HT-29 (cell line): ENCODE measurements around the gene ZMAT5. TPM values are rescaled to one million over a fixed set of nuclear protein-coding genes. Genes with fewer than 3 reads are reported as not detected.

ENCODE experiments used
- DNase-seq: peaks from one replicate; pipeline ENCODE4 v3.0.0-alpha.2; 2015; ENCODE audit warnings: low spot score
- small RNA-seq: library from RNA; depleted of rRNA; stranded (forward); fragments of <200 nt; gene quantifications from one replicate; pipeline ENCODE3, GENCODE V24; 2014
- total RNA-seq: library from RNA; depleted of rRNA; stranded (reverse); fragments of >200 nt; shearing (Covaris generic); gene quantifications from 2 replicates; pipeline ENCODE4 v1.2.3, GENCODE V29; 2014; rRNA removed

Gene ZMAT5
- total RNA-seq, 1 experiment from 2014 or later, result 30.0 TPM

DNA sequence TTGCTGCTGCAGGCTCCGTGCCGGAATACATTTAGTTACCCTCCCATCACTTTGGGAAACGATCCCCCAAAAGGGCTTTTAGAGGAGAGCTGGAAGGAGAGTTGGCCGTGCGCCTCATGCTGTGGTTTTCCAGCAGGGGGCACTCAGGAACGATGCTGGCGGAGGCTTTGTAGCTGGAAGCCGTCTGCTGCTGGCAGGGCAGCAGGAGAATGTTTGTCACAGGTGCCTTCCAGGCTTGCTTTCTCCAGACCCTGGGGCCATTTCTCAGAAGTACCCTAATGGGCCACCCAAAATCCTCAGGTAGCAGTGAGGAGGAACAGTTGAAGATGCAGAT lies 77.0 kb downstream of the ZMAT5 start:
- peak; percentile 61 for DNase-seq

DNA sequence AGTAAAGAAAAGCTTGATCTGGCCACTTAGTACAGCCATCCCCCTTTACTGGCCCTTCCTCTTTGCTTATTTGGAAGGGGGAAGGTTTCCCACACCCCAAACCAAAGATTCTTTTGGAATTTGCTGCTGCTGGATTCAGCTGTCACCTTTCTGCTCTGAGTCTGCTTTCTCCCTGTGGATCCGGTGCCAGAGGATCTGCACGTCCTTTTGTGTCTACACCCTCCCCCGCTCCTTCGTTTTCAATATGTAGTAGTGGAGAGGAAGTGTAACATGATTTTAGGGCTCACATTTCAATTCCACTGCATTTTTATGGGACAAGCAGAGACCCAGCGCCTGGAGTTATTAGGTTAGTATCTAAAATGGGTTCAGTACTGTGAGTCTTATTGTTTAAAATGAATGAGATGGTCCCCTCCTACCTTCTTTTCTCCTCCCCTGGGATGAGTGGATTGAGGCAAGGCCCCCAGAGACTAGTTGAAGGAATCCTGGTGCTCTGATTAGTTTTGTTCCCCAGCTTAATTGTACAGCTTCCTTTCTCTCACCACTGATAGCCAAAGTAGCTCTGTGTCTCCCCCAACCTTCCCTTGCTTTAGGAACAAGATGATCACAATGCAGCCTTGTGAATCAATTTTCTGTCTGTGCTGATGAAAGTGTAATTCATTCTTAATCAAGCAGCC lies 77.5 kb downstream of the ZMAT5 start:
- DNase-seq, result no peak

DNA sequence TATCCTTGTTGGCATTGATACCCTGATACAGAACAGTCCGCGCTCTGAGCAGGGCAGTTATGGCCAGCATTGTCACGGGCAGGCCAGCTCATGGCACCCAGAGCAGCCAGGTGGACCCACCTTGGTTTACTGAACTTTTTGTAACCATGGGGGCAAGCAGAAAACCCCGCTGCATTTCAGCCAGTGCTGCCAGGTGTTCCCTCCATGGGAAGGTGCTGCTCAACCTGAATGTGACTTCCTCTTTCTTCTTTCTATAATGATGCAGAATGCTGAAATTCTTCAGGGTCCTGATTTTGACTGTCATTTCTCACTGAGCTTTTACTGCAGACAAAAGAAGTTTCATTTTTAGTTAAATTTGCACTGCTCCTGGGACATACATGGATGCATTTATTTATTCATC lies 82.6 kb downstream of the ZMAT5 start:
- no peak for DNase-seq

GRCh38 chr22:29683536-29683935 lies 83.3 kb downstream of the ZMAT5 start:
- no peak for DNase-seq

Small RNAs within 50 kb of the gene (small RNA-seq; reads per million reads assigned to genes)
- gene AC004882.2 (not detected), gene RF00019 (not detected)

Other genes with a start within 250 kb of the ZMAT5 start
- 43.5 and 63.9 TPM in 2 replicates for gene THOC5, start 213.2 kb downstream of the ZMAT5 start, total RNA-seq
- 88.2 and 108 TPM in 2 replicates for gene NIPSNAP1, start 185.9 kb downstream of the ZMAT5 start, total RNA-seq
- gene NF2, start 163.4 kb downstream of the ZMAT5 start, total RNA-seq, result 47.0 and 51.5 TPM in 2 replicates
- gene CABP7, start 47.0 kb downstream of the ZMAT5 start, total RNA-seq, result 0.60 TPM in 1 of 2 replicates, not detected in the other
- gene UQCR10, start 362 bp upstream of the ZMAT5 start, total RNA-seq, result 226 and 227 TPM in 2 replicates
- 52.2 and 97.2 TPM in 2 replicates for gene ASCC2, start 71.3 kb upstream of the ZMAT5 start, total RNA-seq
- gene MTMR3, start 116.2 kb upstream of the ZMAT5 start, total RNA-seq, result 10.2 and 13.0 TPM in 2 replicates